HG02870 (cell line): Measurements from ENCODE around the gene TUBB4B.

ENCODE experiments used
- ATAC-seq: cut with Tn5 transposase; IDR thresholded peaks from one replicate; pipeline ENCODE4 v1.9.1; 2021; ENCODE audit warnings: mild to moderate bottlenecking, moderate library complexity; ENCODE audit not compliant: unreplicated experiment

Gene TUBB4B

DNA sequence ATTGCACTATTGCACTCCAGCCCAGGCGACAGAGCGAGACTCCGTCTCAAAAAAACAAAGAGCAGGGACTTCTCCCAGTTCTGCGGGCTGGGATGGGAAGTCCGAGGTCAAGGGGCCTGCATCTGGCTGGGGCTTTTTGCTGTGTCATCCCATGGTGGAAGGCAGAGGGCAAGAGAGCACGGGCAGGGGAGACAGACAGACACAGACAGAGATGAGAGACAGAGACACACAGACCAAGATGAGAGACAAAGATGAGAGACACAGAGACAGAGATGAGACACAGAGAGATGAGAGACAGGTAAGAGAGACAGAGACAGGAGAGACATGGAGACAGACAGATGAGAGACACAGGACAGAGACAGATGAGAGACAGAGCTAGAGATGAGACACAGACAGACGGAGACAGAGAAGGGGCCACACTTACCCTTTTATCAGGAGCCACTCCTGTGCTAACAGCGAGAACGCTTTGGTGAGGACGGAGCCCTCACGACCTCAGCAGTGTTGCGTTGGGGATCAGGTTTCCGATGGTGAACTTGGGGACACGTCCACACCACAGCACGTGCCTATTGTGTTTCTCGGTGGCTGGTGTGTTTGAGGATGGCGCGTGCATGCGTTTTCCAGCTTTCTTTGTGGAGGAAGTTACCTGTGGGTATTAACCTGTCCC lies 27.6 kb downstream of the TUBB4B start:
- no peak for ATAC-seq

DNA sequence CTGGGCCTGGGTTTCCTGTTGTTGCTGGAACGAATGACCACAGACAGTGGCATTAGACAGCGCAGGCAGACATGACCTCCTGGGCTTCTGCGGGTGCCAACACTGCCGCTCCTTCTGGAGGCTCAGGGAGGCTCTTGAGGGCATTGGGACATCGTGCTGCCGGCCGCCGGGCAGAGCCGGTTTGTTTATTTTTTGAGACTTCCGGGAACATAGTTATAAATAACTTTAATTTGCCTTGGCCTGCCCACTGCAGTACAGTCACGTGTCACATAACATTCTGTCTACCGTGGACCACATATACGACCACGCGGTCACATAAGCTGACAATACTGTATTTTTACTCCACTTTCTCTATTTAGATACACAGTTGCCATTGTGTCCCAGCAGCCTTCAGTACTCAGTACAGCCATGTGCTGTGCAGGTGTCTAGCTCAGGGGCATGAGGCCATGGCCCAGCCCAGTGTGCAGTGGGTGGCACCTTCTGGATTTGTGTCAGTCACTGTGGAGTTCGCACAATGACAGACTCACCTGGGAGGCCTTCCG lies 28.2 kb downstream of the TUBB4B start:
- ATAC-seq = no peak

DNA sequence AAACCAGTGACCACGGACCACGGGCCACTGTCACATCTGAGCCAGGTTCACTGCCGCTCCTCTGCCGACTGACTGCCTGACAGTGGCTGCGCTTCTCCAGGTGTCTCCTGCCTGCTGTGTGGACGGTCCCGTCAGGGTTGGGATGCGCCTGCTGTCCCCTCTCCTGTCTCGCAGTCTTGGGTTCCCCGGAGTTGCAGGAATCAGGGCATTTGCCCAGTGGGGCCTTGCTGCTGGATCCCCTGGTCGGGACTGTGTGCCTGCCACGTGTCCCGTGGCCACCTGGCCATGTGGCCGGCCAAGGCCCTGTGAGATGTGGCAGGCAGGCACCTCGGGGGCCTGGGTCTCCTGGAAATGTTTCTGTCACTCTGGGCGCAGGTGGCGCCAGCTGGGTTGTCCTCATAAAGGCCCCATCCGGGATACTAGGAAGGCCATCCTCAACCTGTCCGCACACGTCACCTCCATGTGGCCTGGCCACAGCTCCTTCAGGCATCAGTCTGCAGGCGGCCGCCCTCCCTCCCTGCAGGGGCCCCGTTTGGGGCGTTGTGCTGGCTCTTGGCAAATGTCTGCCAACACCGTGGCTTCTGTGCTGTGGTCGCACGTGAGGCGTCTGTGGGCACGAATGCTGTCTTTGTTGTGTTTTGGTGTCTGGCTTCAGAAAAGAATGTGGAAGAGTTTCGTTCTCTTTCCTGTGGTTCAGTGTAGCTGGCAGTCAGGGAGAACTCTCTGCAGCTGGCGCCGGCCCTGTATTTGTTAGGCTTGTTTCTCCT lies 30.0 kb downstream of the TUBB4B start:
- ATAC-seq = no peak

DNA sequence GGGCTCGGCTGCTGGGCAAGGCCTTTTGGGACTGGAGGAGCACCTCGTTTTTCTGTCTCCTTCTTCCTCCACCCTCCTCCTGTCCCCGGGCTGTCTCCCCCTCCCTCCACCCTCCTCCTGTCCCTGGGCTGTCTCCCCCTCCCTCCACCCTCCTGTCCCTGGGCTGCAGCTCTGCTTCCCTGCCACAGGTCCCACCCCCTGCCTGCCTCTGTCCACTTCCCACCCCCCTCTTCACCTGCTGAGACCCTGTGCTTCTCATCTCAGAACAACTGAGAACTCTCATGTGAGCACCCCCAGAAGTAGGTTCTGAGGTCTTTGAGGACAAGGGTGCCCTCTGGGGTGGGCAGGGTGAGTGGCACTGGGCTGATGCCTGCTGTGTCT lies 30.6 kb downstream of the TUBB4B start:
- ATAC-seq = no peak

DNA sequence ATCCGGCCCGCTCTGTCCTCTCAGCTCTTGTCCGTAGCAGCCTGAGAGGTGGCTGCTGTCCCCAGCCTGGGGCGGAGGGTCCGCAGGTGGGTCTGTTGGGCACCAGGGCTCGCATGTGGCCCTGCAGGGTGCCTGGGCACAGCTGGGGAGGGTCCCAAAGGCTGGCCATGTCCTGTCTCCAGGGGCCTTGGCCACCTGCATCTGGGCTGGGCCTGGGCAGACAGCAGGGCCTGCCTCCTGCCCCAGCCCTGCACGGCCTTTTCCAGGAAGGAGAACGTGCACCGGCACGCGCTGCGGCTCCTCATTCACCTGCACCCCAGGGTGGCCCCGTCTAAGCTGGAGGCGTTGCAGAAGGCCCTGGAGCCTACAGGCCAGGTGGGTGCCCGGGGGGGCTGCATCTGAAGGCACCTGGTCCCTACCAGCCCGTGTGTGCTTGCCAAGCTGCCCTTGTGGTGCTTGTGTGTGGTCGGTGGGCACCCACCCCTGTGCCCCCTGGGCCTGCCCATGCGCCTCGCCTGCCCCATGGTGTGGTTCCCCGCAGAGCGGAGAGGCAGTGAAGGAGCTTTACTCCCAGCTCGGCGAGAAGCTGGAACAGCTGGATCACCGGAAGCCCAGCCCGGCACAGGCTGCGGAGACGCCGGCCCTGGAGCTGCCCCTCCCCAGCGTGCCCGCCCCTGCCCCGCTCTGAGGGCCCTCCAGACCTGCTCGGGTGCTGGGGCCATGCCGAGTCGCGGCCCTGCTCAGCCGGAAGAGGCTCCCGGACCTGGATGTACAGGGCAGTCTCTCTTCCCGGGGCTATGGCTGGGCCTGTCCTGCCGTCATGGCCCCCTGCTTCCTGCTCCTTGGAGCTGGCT lies 31.4 kb downstream of the TUBB4B start:
- ATAC-seq = no peak

DNA sequence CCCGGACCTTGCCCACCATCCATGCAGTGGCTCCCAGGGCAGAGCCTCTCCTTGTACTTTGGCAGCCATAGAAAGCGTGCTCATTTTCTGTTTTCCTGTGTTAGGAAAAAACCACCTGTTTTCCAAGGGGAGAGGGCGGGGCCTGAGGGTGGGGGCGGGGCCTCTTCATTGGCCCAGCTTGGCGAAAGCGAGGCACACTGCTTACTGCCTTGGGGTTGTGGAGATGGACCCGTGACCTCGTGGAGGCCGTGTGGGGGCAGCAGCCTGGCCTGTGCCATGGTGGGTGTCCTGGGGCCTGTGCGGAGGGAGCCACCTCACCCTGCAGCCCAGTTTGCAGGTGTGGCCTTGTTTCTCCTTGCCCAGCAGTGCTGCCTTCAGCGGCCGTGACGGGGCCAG lies 32.0 kb downstream of the TUBB4B start:
- no peak for ATAC-seq

DNA sequence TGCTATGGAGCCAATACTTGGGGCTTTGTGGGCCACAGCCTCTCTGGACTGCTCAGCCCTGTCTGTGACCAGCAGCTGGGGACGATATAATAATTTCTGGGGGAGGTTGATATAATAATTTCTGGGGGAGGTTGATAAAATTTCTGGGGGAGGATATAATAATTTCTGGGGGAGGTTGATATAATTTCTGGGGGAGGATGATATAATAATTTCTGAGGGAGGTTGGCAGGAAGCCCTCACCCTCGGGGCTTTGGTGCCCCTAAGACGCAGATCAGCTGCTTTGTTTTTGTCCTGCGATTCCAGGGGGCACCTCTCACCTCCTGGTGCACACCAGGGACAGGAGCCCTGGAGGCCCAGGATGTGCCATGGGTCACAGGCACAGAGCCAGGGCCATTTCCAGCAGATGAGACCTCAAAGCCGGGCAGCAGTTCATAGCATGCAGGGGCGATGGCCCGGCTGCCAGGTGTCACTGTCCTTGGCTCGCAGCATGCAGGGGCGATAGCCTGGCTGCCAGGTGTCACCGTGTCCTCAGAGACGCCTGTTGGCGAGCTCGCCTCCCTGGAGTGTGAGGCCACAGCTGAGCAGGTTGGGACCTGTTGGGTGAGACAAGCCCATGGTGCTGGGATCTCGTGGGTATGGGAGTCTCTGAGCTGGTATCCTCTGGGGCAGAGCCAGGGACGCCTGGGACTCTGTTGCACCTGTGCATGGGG lies 32.7 kb downstream of the TUBB4B start:
- ATAC-seq = no peak

DNA sequence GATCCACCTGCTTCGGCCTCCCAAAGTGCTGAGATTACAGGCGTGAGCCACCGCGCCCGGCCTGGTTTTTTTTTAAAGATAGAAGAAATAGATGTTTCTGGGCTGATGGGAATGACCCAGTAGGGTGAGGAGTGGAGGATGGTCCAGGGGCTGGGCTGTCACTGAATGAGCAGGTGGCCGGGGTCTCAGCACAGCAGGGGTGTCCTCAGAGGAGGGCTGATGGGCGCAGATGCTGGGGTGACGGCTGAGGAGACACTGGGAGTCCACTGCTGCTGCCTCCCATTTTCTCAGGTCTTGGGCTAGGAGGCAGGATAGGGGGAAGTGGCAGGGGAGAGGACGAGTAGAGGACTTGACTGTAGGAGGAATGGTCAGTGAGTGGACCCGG lies 34.1 kb downstream of the TUBB4B start:
- no peak for ATAC-seq

DNA sequence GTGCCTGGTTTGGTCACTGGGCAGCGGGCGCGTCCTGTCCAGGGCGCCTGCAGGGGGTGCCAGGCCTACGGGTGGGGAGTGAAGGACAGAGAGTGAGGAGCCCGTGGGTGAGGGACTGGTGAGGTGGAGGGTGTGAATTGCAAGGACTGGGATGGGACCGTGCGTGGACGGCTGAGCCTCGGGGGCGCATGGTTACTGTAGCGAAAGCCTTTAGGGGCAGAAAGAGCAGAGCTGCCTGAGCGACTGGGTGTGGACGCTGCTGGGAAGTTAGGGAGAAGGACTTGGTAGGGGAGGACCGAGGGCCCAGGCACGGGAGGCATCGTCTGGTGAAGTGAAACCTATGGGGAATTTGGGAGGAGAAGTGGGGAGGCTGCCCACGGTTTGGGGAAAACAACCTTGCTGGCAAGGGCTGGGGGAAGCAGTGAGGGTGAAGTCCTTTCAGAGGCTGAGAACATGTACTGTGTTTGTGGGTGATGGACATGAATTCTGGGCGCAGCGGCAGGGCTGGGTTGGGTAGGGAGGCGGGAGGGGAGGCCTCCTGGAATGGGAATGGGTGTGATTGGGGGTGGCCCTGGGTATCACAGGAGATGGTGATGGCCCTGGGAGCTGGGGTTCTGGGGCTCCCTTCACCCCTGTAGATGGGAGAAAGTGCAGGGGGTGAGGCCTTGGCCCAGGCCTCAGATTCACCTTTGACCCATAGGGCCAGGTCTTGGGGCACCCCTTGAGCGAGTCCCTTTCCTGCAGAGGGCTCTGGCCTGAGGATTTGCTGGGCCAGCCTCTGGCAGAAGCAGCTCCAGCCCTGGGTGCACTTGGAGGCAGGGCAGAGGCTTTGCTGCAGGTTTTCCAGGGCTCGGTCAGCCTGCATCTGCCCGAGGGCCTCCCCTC lies 34.7 kb downstream of the TUBB4B start:
- ATAC-seq = no peak

DNA sequence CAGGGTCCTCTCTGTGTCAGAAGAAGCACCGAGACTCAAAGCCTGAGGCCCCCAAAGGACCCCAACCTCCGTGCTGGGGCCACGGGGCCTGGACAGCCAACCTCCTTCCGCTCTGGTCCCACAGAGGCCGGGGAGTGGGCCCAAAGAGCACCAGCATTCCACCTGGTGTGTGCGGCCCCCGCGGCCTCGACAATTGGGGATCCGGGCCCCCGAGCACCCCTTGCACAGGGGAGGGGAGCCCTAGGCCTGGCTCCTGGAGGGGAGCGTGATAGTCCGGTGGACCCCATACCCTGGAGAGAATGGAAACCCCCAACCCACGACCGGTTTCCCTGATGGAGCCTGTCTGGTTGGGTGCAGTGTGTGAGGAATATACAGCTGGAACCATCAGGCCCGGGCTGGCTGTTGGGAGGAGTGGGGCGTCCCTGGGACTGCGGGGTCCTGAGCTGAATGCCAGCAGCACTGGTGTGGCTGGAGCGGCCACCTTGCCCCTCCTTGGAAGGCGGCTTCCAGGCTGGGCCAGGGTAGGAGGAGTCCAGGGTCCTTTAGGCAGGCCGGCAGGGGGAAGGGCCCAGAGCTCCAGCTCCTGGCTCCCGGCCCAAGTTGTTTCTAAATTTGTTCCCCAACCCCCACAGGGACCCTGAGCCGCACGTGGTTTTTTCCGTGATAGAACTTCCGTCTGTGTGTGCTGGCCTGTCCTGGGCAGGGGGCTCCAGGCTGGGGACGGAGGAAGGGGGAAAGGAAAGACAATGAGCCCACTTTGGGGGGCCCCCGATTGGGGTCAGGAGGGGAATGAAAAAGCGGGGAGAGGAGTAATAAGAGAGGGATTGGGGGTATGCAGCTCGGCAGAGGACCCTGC lies 35.6 kb downstream of the TUBB4B start:
- ATAC-seq = no peak

DNA sequence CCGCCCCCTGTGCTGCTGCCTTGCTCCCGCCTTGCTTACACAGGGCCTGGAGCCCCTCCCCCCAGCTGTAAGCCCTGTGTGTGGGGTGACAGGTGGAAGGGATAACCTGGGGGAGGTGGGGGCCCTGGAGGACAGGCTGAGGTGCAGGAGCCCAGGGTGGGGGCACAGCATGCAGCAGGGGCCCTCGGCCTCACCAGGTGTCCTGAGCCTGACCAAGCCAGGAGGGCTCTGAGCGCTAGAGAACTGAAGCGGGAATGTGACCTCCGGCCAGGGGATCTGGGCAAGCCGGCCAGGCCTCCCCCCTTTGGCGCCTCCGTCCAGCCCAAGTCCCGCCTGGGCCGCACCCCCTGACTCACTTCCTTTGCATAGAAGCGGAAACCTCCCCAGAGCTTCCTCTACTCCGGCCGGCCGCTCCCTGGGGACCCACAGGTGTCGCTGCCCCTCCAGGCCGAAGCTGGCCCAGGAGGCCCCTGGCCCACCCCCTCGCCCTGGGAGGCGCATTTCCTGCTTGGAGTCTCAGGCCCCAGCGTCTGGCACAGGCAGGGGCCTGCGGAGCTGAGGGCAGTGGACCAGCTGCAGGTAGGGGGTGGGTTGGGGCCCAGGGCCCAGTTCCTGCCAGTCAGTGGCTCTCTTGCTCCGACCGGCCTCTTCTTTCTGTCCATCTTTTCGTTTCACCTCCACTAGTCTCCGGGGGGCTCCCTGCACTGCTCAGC lies 36.4 kb downstream of the TUBB4B start, which contains the start of gene TOR4A:
TSS of gene TOR4A (plus strand) at position 398 of the 713 bp plus-strand sequence. CDS start 964 bp downstream, outside the sequence.
- ATAC-seq = no peak

DNA sequence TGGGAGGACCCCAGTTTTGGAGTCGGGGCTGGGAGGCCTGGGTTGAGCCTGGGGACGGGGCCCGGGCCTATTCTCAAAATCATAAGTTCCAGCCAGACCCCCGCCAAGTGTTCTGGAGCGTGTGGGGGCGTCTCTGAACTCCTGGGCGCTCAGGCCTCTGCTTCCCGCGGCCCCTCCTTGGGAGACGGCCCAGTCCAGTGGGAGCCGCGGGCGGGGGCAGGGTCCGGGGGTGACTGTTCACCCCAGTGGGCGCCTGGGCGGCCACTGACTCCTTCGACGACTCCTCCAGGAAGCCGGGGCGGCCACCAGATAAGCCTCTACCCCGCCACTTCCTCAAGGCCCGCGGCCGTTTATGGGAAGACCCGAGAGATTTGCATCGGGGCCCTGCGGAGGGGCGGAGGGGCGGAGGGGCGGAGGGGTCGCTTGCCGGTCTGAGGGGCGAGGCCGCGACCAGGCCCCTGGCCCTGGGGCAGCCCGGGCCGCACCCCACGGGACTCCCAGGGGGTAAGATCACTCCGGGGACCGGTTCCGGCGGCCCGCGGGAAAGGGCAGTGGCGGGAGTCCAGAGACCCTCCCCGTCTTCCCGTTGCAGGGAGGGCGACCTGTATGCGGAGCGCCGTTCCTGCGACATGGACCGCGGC lies 37.1 kb downstream of the TUBB4B start:
- ATAC-seq = no peak

DNA sequence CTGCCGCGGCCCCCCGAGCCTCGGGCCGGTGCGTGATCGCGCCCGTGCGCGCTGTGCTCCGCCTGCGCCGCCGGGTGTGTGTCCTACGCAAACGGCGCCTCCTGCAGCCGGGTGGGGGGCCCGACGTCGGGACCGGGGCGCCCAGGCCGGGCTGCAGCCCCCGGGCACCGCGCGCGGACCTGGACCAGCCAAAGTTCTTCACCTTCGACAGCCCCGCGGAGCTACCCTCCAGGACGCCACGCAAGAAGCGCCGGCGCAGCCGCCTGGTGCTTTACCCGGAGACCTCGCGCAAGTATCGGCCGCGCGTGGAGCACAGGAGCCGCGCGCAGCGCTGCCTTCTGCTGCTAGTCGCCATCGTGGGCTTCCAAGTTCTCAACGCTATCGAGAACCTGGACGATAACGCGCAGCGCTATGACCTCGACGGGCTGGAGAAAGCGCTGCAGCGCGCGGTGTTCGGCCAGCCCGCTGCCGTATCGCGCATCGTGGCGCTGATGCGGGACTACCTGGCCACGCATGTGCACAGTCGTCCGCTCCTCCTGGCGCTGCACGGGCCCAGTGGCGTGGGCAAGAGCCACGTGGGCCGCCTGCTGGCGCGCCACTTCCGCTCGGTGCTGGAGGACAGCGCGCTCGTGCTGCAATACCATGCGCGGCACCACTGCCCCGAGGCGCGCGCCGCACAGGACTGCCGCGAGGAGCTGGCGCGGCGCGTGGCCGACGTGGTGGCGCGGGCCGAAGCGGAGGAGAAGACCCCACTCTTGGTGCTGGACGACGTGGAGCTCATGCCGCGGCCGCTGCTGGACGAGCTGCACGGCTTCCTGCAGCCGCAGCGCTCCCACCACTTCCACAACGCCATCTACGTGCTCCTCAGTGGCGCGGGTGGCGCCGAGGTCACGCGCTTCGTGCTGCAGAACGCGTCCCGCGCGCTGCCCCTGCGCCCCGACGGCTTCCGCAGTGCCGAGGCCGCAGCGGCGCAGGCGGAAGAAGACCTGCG lies 37.9 kb downstream of the TUBB4B start:
- no peak for ATAC-seq

DNA sequence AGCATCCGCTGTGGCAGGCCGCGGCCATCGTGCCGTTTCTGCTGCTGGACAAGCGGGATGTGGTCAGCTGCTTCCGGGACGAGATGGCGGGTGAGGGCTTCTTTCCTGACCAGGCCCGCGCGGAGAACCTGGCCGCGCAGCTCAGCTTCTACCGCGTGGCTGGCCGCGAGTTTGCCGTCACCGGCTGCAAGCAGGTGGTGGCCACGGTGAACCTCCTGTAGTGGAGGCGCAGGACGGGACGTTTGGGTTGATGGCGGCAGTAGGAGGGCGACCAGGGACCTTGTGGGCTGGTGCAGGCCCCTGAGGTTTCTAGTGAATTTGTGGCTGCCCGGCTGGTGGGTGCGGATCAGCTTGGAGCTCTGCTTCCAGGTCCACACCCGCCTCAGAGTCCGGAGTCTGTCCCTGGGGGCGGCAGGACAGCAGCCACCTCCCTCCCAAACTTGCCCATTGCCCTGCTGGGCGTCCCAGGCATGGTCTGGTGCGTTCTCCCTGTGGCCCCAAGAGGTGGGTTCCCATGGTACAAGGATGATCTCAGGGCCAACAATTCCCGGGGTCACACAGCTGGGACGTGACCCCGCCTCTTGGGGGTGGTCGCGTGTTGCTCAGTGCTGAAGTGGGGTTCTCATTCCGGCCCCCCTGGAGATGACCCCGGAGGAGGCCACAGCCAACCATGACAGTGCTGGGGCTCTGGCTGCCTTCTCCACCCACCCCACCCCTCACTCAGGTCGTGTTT lies 38.8 kb downstream of the TUBB4B start:
- no peak for ATAC-seq

DNA sequence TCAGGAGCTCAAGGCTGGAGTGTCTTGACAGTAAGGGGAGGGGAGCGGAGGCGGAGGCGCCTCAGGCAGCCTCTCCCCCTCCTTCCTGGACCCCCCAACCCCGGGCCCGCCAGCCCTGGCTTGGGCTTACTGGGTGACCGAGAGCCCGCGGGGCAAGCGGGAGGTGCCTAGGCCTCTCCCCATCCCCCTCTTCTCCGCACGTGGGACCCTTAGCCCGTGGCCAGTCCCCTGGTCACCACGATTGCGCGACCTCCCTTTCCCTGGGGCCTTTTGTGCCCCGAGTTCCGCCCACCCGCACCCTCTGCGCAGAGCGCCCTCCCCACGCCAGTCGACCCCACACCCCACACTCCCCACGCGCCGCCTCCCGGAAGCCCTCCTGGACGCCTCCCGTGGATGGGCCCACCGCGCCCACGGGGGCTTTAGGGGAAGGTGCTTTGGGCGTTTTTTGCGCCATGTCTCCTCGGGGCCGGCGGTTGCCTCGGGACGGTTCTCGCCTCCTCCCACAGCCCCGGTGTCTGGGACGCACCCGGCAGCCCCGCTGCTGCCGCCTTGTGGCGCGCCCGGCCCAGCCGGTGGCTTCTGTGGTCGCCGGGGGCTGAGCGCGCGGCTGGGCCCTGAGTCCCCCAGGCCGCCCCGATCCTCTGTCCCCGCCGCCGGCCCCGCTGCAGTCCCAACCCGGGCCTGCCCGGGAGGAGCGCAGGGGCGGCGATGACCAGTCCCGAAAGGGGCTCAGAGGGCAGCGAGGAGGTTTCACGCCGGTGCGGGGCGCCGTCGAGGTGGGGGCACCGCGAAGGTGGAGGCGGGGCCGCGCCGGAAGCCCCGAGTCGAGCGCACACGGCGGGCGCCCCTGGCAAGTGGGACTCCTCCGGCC lies 39.6 kb downstream of the TUBB4B start:
- ATAC-seq = no peak
